DND-41 (cell line): ENCODE measurements around the gene CCDC70.

Experiments used
- CTCF ChIP-seq: IDR thresholded peaks from 2 replicates; pipeline ENCODE4 v1.5.1; 2012; ENCODE audit warnings: borderline replicate concordance, low read length, moderate library complexity, mild to moderate bottlenecking; ENCODE audit not compliant: poor library complexity, severe bottlenecking; ENCODE audit errors: extremely low read depth
- EZH2 ChIP-seq: IDR thresholded peaks from 3 replicates; pipeline ENCODE4 v1.6.1; 2012; ENCODE audit warnings: borderline replicate concordance, low read depth, mild to moderate bottlenecking, moderate library complexity, low read length, inconsistent platforms; ENCODE audit not compliant: severe bottlenecking

DNA sequence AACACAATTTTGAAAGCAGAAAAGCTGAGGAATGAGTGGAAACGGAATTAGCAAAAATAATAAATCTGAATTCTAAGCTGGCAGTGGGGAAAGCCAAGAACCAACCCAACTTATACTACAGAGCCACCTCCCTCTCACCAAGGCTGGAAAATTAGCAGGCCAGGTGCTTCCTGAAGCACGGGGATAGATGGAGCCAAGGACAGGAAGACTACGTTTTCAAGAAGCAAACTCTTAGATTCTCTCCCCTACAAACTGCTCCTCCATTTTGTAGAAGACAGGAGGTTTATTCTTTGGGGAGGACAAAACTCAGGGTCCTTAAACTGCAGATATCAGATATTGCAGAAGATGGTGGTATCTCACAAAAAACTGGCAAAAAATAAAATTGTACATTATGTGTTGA lies 8.8 kb downstream of the CCDC70 start:
- no peak for TF ChIP-seq CTCF
- TF ChIP-seq EZH2 = no peak
